GM23338 (cell line): ENCODE results near the gene DPM1. TPM values are rescaled to one million over a fixed set of nuclear protein-coding genes. Genes with fewer than 3 reads are reported as not detected.
A peak's percentile ranks its signal among the peaks of the same experiment; 100 is the strongest.

Experiments used
- ATAC-seq: fragments of 200-7000 bp; cut with Tn5 transposase; 3 replicates; pipeline ENCODE4 v1.9.1; 2020
- DNase-seq: peaks from one replicate; pipeline ENCODE4 v3.0.0-alpha.2; 2015; ENCODE audit warnings: low spot score
- H2AFZ ChIP-seq: fragments of 200-600 bp; sonication (generic); 2 replicates; pipeline ENCODE4 v1.8.0; 2016; ENCODE audit warnings: antibody characterized with exemption, mild to moderate bottlenecking, moderate library complexity
- H3F3A ChIP-seq: fragments of 200-600 bp; sonication (generic); replicated peaks from 2 replicates; pipeline ENCODE4 v1.8.0; 2017; ENCODE audit warnings: antibody characterized with exemption, mixed run types, low read depth
- H3K27ac ChIP-seq: fragments of 200-600 bp; sonication (generic); 2 replicates; pipeline ENCODE4 v1.6.1; 2016; ENCODE audit warnings: low read depth
- H3K27me3 ChIP-seq: fragments of 200-600 bp; sonication (generic); 2 replicates; pipeline ENCODE4 v1.8.0; 2016; ENCODE audit warnings: mild to moderate bottlenecking, mixed run types, moderate library complexity; ENCODE audit not compliant: insufficient read depth
- H3K36me3 ChIP-seq: fragments of 200-600 bp; sonication (generic); 2 replicates; pipeline ENCODE4 v1.8.0; 2016; ENCODE audit warnings: mild to moderate bottlenecking; ENCODE audit not compliant: insufficient read depth
- H3K4me1 ChIP-seq: fragments of 200-600 bp; sonication (generic); 2 replicates; pipeline ENCODE4 v1.8.0; 2016; ENCODE audit warnings: mild to moderate bottlenecking, moderate library complexity; ENCODE audit not compliant: insufficient read depth
- H3K4me2 ChIP-seq: fragments of 200-600 bp; sonication (generic); 2 replicates; pipeline ENCODE4 v1.7.1; 2017; ENCODE audit warnings: mixed run types
- H3K4me3 ChIP-seq: fragments of 200-600 bp; sonication (generic); 2 replicates; pipeline ENCODE4 v1.6.1; 2016; ENCODE audit warnings: mixed run types
- H3K79me2 ChIP-seq: fragments of 200-600 bp; sonication (generic); replicated peaks from 2 replicates; pipeline ENCODE4 v1.8.0; 2017; ENCODE audit warnings: mild to moderate bottlenecking; ENCODE audit not compliant: insufficient read depth
- H3K9me2 ChIP-seq: fragments of 200-600 bp; sonication (generic); 2 replicates; pipeline ENCODE4 v1.8.0; 2017; ENCODE audit not compliant: insufficient read depth
- H4K20me1 ChIP-seq: fragments of 200-600 bp; sonication (generic); replicated peaks from 2 replicates; pipeline ENCODE4 v1.8.0; 2017; ENCODE audit warnings: mild to moderate bottlenecking; ENCODE audit not compliant: insufficient read depth
- H3K27ac Mint-ChIP-seq: 2 replicates; pipeline ENCODE4 v1.8.0; 2020; ENCODE audit warnings: inconsistent platforms, mild to moderate bottlenecking, moderate library complexity, mixed read lengths
- H3K27me3 Mint-ChIP-seq: 3 replicates; pipeline ENCODE4 v1.8.0; 2022; ENCODE audit warnings: low read depth, mild to moderate bottlenecking, moderate library complexity, mixed read lengths, inconsistent platforms; ENCODE audit not compliant: insufficient read depth, poor library complexity
- H3K36me3 Mint-ChIP-seq: 3 replicates; pipeline ENCODE4 v1.8.0; 2021; ENCODE audit warnings: low read depth, mild to moderate bottlenecking, inconsistent platforms, moderate library complexity, mixed read lengths
- H3K4me1 Mint-ChIP-seq: 3 replicates; pipeline ENCODE4 v1.8.0; 2020; ENCODE audit warnings: mild to moderate bottlenecking, inconsistent platforms, mixed read lengths
- H3K4me3 Mint-ChIP-seq: 3 replicates; pipeline ENCODE4 v1.8.0; 2021; ENCODE audit warnings: moderate library complexity, mild to moderate bottlenecking, inconsistent platforms, mixed read lengths
- H3K9me3 Mint-ChIP-seq: 3 replicates; pipeline ENCODE4 v1.8.0; 2020; ENCODE audit warnings: moderate library complexity, mild to moderate bottlenecking, inconsistent platforms, mixed read lengths
- CREB1 ChIP-seq: fragments of 250-450 bp; sonication (Bioruptor Pico); IDR thresholded peaks from 2 replicates; pipeline ENCODE4 v1.5.0; 2020; ENCODE audit warnings: low read depth, mild to moderate bottlenecking, moderate library complexity
- CTCF ChIP-seq, 2 experiments: fragments of 200-600 bp in 1 of 2; sonication (generic) in 1 of 2; conservative IDR thresholded peaks; 2 replicates each; pipeline versions ENCODE4 v1.5.1 to v1.6.1; 2016 to 2017; ENCODE audit warnings: antibody characterized with exemption in 2 of 2, low read depth in 2 of 2, mild to moderate bottlenecking in 2 of 2, moderate library complexity in 1 of 2
- ETS1 ChIP-seq: IDR thresholded peaks from 2 replicates; pipeline ENCODE4 v1.6.1; 2016; ENCODE audit warnings: antibody characterized with exemption
- EZH2 ChIP-seq: fragments of 200-600 bp; sonication (generic); IDR thresholded peaks from one replicate; pipeline ENCODE4 v1.8.0; 2017; ENCODE audit warnings: antibody characterized with exemption, mild to moderate bottlenecking, low read depth; ENCODE audit not compliant: unreplicated experiment
- EZH2phosphoT487 ChIP-seq: fragments of 200-600 bp; sonication (generic); IDR thresholded peaks from one replicate; pipeline ENCODE4 v1.8.1; 2018; ENCODE audit warnings: antibody characterized with exemption; ENCODE audit not compliant: unreplicated experiment
- JUNB ChIP-seq: IDR thresholded peaks from one replicate; pipeline ENCODE4 v1.6.1; 2016; ENCODE audit warnings: antibody characterized with exemption; ENCODE audit not compliant: unreplicated experiment
- POLR2AphosphoS5 ChIP-seq: IDR thresholded peaks from 2 replicates; pipeline ENCODE4 v1.6.1; 2016; ENCODE audit warnings: antibody characterized with exemption, low read depth
- STAT1 ChIP-seq: IDR thresholded peaks from one replicate; pipeline ENCODE4 v1.6.1; 2016; ENCODE audit warnings: antibody characterized with exemption; ENCODE audit not compliant: unreplicated experiment
- ZNF114 ChIP-seq: fragments of 250-450 bp; sonication (Bioruptor Pico); IDR thresholded peaks from 2 replicates; pipeline ENCODE4 v1.5.0; 2020; ENCODE audit warnings: mild to moderate bottlenecking, moderate library complexity
- ZNF331 ChIP-seq: fragments of 250-450 bp; sonication (Bioruptor Pico); IDR thresholded peaks from 2 replicates; pipeline ENCODE4 v1.5.0; 2020; ENCODE audit warnings: low read depth, mild to moderate bottlenecking, moderate library complexity
- ZNF462 ChIP-seq: fragments of 250-450 bp; sonication (Bioruptor Pico); IDR thresholded peaks from 2 replicates; pipeline ENCODE4 v1.5.0; 2020; ENCODE audit warnings: mild to moderate bottlenecking, moderate library complexity
- polyA plus RNA-seq: library from polyadenylated mRNA; unstranded; fragments of >200 nt; fragmentation: Nextera tagmentation; extraction: Ambion mirVana; gene quantifications from 2 replicates; pipeline ENCODE4 v1.2.1, GENCODE V29; 2016
- total RNA-seq: library from RNA; depleted of rRNA; stranded (reverse); fragments of >200 nt; shearing (Covaris generic); gene quantifications from 2 replicates; pipeline ENCODE4 v1.2.3, GENCODE V29; 2014

Gene DPM1
- total and polyA plus RNA-seq, 2 experiments from 2014 or later, result 71.7 to 130 TPM

GRCh38 chr20:50967586-50967985 lies 9.3 kb upstream of the DPM1 start (continued):
- TF ChIP-seq CTCF (conservative IDR thresholded peaks at IDR 0.05; ENCODE audit: low read depth in 2 of 2), result no peak
- TF ChIP-seq EZH2, result no peak
- no peak for TF ChIP-seq STAT1
- TF ChIP-seq EZH2phosphoT487, result no peak
- no peak for TF ChIP-seq POLR2AphosphoS5
- TF ChIP-seq JUNB, result no peak

- H3K4me2 ChIP-seq, result peak overlapping the region; percentile 93
- no peaks in the 10 kb centered on the region for H3K9me2 ChIP-seq
- TF ChIP-seq ZNF462 (CRISPR knock-in tag) (no peak), EZH2phosphoT487 (no peak), CREB1 (CRISPR knock-in tag) (no peak), ZNF331 (CRISPR knock-in tag) (no peak), EZH2 (no peak), ETS1 (no peak), STAT1 (no peak), POLR2AphosphoS5 (no peak), ZNF114 (CRISPR knock-in tag) (no peak)
- DNase-seq, result no peak
- peak overlapping the region; percentile 96 for H3K4me3 Mint-ChIP-seq
- H3K27me3 Mint-ChIP-seq, result peaks cover 12% of the 10 kb centered on the region
- H3K27me3 ChIP-seq, result no peaks in the 10 kb centered on the region
- H3K79me2 ChIP-seq, result peaks cover 63% of the 10 kb centered on the region
- peaks cover 23% of the 10 kb centered on the region for H3K4me1 Mint-ChIP-seq
- no peak for ATAC-seq
- peaks cover 25% of the 10 kb centered on the region for H3K36me3 Mint-ChIP-seq
- no peak overlapping the region for H3K27ac ChIP-seq
- H3K4me1 ChIP-seq, result peaks cover 20% of the 10 kb centered on the region; the same call in 1 of the 2 replicates
- H3K36me3 ChIP-seq, result peaks cover 5% of the 10 kb centered on the region; the same call in 1 of the 2 replicates
- peak overlapping the region; percentile 100 for H3K27ac Mint-ChIP-seq
- H2AFZ ChIP-seq, result no peak overlapping the region
- H3F3A ChIP-seq, result no peaks in the 10 kb centered on the region
- peaks cover 29% of the 10 kb centered on the region for H4K20me1 ChIP-seq
- peak overlapping the region; percentile 92 for H3K4me3 ChIP-seq
- H3K9me3 Mint-ChIP-seq, result 0 out of 3 replicates have a peak, but pooled peaks cover 4% of the 10 kb centered on the region
These were observed 1.3 kb upstream of the DPM1 start for GRCh38 chr20:50959543-50960126.
